Femur (tissue), 1 donor: Measurements from ENCODE around the gene PRUNE2.
"Not testable (repeated sequence)": the region's sequence is repeated elsewhere in the genome, so short reads cannot be mapped to it uniquely, and the experiment has no call there.

Experiments
- DNase-seq: peaks from one replicate; pipeline ENCODE4 v3.0.0-alpha.2; 2017

The PRUNE2 gene

DNA sequence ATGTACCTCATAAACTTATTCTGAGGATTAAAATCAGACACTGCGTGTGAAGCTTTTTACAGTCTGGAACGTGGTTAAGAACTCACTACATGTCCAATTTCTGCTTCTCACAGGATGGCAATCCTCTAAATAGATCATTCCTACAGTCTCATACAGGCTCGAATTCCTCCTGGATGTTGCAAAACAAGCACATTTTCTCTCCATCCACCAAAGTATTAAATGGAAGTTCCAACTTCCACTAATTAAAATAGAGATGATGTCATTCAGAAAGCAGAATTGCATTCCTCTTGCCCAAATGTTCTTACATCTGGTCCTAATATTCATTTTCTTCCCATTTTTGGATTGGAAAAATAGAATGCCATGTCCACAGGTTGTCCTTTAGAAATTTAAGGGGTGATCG, 287.2 kb downstream of the PRUNE2 start:
- DNase-seq: no peak

DNA sequence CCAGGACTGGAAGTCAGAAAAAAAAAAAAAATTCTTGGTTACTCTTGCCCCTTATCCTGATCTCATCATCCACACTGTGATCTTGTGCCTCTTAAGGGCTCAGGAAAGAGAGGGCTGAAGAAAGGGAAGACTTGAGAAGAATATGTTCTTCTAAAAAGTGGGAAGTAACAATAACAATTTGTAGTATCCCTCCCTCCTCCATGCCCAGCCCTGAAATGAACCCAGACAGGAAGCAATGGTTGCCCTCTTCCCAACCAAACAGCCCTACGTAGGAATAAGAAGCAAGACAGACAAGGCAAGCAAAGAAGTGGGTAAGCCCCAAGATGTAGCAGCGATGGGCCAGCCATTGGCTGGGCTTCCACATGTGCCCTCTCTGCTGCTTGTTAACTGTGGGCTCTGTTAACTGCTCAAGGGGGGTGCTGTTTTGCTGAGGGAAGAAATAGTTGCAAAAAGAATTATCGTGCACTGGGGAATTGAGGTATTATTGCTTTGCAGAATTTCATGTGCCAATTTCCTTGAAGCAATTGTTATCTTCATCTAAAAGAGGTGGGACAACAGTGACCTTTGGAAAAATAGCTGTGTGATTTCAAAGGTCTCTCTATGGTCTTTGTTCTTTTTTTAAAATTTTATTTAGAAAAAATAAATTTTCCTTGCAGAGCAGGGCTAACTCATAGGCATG, 288.3 kb downstream of the PRUNE2 start:
- DNase-seq: no peak

DNA sequence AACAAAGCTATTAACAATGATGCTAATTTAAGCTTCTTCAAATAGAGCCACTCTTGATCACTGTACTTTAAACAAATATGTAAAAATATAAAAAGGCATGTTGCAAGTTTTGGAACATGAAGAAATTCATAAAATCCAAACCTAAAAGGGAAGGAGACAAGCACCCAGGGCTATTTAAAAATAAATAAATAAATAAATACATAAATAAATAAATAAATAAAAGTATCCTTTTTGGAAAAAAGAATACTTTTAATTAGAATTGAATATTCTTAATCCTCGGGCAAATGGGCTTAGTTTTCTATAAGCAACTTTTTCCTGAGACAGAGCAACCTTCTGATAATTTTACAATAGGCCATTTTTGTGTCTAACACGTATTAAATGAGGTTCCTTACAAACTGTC, 289.1 kb downstream of the PRUNE2 start:
- DNase-seq: no peak

DNA sequence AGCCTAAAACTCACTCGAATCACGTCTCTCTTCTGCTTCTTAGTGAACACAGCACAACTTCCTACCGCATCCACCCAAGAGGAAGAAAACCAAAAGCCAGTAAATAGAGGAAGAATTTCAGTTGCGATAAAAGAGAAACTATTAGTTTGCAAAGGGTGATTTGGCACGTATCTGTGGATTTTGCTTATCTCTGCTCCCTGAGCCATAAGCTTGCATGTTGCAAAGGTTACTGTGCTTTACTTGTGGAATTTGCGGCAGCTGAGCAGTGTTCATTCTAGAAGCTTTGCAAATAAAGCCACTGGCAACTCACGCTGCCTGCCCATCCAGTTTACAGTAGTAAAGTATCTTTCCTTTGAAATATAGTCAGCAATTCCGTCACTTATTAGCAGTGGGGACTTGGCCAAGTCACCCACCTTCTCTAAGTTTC, 290.7 kb downstream of the PRUNE2 start:
- DNase-seq: no peak

DNA sequence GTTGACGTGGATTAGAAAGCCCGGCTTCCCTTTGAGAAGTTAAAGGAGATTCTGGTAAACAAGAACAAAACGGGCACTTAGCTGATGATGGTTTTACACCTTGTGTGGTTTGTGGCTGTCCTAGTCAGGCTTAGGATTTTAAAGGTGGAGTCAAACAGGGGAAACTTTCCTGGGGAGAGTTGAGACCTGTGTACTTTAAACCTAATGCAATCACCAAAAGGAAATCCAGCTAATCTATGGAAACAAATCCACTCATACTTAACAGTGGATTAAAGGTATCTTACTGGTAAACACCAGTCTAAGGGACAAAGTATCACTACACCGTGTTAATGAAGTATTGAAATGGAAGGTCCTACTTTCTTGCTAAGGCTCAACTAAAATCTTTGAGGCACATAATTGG, 291.9 kb downstream of the PRUNE2 start:
- no peak for DNase-seq

DNA sequence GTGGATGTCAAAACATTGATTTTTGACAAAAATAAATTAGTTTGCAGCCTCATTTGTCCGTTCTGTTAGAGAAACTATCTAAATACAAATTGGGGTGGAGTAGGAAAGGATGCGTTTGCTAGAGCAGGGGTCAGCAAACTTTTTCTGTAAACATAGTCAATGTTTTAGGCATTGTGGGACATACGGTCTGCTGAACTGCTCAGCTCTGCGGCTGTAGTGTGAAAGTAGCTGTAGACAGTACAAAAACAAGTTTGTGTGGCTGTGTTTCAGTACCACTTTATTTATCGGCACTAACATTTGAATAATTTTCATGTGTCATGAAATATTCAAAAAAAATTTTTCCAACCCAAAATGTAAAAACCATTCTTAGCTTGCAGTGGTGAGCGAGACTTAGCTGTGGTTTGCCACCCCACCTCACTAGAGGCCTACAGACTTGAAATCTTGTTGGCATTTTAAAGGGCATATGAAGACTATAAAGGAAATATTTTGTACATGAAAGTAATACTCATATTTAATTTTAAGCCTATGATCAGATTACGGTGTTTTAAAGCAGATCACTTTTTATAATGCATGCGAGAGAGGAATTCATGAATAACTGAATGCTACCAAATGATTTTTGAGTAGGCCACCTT, 292.6 kb downstream of the PRUNE2 start:
- no peak for DNase-seq

DNA sequence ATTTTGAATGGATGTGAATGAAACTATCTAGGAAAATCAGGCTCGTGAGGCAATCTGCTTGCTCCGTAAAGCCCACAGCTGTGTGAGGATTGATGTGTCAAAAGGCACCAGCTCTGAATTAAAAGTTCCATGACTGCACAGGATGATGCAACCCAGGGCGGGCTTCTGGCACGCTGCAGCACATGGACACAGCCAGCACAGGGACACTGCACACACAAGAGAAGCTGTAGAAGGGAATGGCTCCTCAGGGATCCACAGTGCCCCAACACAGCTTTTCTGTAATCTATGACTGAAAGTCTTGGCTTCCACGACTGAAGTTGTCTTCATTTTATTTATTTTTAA, 295.9 kb downstream of the PRUNE2 start:
- peak; percentile 84 for DNase-seq

DNA sequence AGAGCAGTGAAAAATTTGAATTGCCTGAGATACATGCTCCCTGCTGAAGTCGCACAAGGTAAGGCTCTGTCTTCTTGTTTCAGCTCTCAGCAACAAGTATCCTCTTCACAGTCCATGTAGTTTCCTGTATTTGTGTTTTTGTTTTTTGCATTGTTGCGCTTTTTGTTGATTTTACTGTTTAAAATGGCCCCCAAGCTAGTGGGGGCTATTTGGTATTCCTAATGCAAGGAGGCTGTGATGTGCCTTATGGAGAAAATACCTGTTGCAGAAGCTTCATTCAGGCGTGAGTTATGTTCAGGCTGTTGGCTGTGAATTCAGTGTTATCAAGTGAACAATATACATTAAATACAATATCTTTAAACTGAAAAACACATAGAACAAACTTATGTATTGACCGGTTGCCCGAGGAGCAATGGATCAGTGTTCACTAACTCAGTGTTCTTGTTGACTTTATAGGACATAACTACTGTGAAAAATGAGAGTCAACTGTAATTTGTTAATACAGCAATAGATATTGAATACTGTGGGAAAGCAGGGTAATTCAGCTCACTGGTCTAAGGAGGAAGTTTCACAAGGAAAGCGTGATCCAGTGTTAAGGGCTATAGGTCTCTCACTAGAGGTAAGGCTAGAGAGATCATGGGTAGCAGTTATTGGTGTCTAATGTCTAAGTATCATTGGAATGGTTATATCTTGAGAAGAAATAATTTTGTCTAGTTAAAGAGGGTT, 296.5 kb downstream of the PRUNE2 start:
- no peak for DNase-seq

DNA sequence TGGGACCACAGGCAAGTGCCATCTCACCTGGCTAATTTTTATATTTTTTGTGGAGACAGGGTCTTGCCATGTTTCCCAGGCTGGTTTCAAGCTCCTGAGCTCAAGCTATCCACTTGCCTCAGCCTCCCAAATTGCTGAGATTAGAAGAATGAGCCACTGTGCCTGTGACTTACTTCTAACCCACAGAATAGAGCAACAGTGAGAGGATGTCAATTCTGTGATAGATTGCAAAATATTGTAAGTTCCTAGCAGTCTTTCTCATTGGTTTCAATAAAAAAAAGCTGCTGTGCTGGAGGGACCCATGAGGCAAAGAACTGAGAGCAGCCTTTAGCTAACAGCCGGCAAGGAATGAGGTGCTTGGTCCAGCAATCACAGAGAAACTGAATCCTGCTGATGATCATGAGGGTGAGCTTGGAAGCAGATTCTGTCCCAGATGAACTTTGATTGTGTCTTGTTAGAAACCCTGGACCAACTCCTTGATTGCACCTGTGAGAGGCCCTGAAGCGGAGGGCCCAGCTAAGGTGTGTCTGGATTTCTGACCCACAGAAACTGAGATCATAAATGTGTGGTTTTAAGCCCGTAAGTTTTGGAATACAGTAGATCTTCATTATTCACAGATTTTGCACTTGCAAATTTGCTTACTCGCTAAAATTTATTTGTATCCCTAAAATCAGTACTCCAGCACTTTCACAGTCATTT, 297.2 kb downstream of the PRUNE2 start:
- DNase-seq: no peak

DNA sequence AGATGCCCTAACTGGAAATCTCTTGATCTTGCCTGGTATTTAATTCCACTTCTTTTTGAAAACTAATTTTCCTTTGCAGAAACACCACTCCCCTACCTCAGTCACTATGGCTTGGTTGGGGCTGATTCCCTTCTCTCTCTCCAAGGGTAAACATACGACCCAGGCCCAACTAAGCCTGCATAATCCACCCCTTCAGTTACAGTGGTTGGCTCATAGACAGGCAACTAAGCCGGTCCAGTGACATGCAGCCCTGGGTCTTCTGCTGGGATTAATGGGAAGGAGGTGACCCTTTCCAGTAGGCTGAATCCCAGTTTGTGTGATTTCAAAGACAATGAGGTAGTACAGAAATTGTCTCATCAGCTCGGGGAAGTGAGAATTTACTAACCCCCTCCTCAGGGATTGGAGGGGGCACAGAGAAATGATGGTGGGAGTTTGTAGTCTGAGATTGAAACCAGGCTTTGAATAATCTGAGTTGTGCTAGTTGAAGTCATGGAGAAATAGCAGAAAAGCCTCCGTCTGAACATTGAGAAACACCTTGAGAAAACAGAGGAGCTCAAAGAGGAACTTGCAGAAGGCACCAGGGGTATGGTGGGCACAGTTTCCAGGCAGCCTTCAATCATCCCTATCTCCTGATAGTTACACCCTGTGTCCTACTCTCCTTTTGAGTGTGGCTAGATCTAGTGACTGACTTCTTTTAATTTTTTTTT, 298.0 kb downstream of the PRUNE2 start:
- DNase-seq: no peak

DNA sequence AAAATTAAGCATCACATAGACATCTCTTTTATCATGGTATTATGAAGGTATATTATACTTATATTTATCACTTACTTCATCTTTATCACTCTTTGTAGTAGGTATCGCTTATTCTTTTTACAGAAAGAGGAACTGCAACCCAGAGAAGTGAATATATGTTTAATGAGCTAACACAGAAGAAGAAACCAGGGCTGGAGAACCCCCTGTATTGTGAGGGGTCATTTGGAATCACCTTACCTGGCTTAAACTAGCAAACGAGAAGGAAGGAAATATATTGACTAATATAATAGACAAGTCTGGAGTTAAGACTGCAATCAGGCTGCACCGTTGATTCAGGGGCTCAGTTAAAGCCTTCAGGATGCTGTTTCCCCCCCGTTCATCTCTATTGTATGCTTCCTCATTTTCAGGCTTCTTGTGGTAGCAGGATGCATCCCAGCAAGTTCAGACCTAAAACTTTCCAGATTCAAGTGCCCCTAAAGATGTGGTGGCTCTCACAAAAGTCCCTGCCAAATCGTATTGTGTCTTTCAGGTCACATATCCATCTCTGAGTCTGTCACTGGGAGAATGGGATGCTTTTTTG, 300.5 kb downstream of the PRUNE2 start:
- no peak for DNase-seq

DNA sequence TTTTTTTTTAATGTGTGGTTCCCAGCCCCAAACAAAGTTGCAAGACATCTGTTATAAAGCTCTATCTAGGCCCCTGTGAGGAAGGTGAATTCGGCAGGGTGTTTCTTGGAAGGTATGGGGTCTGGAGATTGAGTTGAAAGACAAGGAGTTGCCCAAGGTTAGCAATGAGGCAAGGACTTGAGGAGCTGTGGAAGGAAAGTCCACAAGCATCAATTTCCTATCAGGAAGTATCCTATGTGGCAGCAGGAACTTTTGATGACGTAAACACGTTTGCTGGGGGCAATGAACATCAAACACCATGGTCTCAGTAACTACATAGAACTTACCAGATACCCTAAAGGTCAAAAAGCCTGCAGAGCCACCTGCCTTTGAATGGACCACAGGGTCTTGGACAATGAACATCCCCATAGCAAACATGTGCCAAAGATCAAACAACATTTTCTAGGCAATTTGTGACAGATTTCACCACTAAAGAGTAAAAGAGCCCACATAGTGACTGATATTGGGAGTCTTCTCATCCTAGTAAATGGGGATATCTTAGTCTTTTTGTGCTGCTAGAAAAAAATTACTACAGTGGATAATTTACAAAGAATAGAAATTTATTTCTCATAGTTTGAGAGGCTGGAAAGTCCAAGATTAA, 301.9 kb downstream of the PRUNE2 start:
- no peak for DNase-seq

DNA sequence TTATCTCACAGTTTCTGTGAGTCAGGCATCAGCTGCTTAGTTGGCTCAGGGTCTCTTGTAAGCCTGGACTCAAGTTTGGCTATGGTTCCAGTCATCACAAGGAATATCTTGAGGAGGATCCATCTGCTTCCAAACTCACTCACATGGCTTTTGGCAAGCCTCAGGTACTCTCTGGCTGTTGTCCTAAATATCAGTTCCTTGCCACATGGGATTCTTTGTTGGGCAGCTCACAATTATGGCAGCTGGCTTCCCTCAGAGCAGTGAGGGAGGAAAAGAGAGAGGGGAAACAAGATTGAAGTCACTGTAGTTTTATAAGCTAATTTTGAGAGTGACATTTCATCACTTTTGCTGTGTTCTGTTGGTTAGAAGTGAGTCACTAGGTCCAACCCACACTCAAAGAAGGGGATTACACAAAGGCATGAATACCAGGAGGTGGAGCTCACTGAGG, 302.4 kb downstream of the PRUNE2 start:
- peak; percentile 23 for DNase-seq

DNA sequence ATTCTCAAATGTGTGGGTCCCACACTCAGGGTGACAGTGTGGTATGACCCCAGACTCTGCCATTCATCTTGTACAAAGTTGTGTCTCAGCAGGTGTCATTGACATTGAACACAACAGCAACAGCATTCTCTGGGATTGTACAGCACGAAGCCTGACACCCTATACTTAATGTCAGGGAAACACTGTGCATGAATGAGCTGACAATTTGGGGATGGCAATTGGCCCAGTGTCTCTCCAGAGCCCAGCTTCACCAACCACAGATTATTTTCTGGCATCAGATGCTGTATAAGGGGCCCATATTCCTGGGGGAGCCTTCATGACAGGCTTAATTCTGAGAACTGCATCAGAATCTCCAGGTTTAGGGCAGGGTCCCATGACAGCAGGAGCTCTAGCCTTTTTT, 303.7 kb downstream of the PRUNE2 start:
- no peak for DNase-seq

DNA sequence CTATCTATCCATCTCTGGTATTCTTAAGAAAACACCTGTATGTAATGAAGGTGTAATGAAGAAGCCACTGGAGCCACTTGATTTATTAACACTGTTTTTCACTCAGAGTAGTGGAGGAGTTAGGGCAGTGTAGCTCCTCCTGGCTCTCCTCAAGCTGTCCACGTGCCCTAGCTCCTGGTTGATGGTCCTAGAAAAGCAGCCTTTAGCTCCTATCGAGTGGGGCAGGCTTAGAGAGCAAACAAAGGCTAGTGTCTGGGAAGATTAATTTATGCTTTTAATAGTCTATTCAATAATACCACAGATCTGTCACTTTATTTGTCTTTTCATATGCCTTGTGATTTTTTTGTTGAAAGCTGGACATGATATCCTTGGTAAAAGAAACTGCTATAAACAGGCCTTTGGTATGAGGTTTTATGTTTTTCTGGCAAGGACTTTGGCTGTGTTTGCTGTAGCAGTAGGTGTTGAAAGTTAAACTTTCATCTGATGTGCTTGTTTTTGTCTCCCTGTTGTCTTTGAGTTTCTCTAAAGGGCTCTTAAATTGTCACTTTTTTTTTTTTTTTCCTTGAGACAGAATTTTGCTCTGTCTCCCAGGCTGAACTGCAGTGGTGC, 305.8 kb downstream of the PRUNE2 start:
- no peak for DNase-seq

DNA sequence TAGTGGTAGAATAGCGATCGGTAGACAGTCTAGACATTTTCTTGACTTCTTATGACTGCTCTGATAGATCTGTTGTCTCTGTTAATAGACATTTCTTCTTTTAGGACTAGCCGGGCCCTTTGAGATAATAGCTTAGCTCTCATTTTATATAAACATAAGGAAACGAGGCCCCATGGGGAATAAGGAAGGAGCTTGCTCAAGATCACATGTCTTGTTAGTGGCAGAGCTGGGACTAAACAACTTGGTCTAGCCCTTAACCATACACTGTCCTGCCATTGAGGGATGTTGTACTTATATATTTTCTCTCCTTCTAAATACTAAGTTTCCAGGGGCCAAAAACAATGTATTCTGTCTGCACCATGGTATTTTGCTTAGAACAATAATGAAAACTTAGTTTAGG, 306.9 kb downstream of the PRUNE2 start:
- no peak for DNase-seq

DNA sequence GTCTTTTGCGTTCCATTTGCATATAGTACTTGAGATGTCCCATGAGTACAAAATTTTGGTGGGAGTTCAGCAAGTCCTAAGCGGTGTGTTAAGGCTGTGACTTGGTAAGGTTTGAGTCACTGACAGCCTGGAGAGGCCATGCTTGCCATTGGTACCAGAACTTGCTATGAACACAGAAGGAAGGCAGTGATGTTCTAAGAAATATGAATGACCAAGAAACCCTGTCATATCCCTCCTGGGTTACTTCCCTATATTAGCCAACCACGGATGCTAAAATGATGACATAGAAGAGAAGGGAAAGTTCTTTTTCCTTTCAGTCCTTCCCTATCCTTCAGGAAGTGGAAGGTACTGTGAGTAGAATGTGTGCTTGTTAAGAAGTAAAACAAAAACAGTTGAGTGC, 310.3 kb downstream of the PRUNE2 start:
- DNase-seq: no peak

DNA sequence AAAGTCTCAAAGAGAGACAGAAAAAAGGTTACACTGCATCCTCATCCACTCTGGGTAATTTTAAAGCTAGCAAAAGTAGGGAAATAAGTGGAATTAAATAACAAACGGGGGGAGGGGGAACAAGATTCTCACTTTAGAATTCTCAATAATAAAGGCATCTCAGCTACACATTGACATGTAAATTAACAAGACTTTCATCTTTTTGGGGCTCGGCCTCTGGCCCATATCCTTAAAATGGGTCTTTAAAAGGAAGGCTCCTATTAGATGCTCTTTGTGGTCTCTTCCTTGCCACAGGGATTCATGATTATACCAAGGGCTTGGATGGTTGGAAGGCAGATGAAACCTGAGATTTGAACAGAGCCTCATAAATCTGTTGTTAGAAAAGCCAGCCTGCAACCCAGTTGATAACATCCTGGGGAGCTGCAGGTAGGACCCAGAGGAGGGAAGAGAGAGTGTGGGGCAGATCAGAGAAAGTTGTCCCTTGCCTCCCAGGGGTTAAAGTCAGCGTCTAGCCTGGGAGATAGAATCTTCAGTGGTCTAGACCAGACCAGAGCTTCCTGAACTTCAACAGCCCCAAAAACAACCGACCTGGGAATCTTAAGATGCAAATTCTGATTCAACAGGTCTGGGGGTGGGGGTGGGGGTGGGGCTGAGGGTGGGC, 311.0 kb downstream of the PRUNE2 start:
- no peak for DNase-seq

DNA sequence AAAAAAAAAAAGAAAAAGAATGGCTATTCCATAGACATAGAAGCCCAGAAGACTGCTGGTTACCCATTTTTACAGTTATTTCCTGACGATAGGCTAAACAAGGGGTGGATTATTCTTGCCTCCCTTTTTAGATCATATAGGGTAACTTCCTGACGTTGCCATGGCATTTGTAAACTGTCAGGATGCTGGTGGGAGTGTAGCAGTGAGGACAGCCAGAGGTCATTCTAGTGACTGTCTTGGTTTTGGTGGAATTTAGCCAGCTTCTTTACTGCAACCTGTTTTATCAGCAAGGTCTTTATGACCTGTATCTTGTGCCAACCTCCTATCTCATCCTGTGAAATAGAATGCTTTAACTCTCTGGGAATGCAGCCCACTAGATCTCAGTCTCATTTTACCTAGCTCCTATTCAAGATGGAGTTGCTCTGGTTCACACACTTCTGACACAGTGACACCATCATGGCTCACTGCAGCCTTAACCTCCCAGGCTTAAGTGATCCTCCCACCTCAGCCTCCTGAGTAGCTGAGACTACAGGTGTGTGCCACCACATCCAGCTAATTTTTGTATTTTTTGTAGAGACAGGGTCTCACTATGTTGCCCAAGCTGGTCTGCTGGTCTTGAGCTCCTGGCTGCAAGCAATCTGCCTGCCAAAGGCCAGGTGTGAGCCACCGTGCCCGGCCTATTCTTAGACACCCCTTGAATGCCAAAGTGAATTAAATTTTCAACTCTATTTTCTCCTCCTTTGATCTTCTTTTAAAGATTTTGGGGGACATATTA, 311.8 kb downstream of the PRUNE2 start:
- not testable (repeated sequence) for DNase-seq

DNA sequence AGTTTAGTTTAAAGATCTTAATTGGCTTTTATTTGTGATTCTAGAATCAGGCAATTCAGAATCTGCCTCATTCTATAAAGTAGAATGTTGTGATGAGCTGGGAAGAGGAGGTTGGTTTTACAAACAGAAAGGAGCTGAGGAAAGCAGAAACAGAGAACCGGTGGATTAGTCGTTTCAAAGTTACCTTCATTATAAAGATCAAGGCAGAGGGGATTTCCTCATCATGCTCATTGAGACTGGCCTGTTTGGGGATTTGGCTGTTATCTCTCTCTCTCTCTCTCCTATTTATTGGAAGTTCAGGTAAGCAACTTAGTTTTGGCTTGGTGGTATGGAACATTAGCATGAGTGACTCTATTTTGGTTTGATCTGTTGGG, 313.0 kb downstream of the PRUNE2 start:
- DNase-seq: no peak
